ENCODE results near the gene PAK1. TPM values are rescaled to one million over a fixed set of nuclear protein-coding genes. Genes with fewer than 3 reads are reported as not detected.

The PAK1 gene
- total and polyA plus RNA-seq, 9 of the 15 experiments (the other 6 are each of a cell fraction or from before 2014, with no cell fraction given), result 0.52 to 11.7 (median 1.9) TPM

- H3K79me2 ChIP-seq (ENCODE audit: control insufficient read depth, insufficient read depth, low read length), result no peaks in the 10 kb centered on the region
- no peak for DNase-seq (ENCODE audit: extremely low read depth in 1 of 4, low spot score in 3 of 4)
- POLR2A ChIA-PET, result no interaction called here
- TF ChIP-seq RBM22 (IDR thresholded peaks at IDR 0.05; ENCODE audit: low read depth, low read length, poor library complexity, severe bottlenecking) (no peak), ETV6 (IDR thresholded peaks at IDR 0.05; ENCODE audit: borderline replicate concordance in 1 of 2, low read depth in 2 of 2, low read length in 1 of 2) (no peak), ETV6 (CRISPR knock-in tag; IDR thresholded peaks at IDR 0.05; ENCODE audit: borderline replicate concordance) (no peak), POLR3G (IDR thresholded peaks at IDR 0.05; ENCODE audit: extremely low read depth, insufficient read length, insufficient replicate concordance) (no peak), DLX4 (CRISPR knock-in tag; IDR thresholded peaks at IDR 0.05) (no peak), TFE3 (CRISPR knock-in tag; IDR thresholded peaks at IDR 0.05) (no peak), ZBTB8A (IDR thresholded peaks at IDR 0.05; ENCODE audit: partially characterized antibody) (no peak), HMGXB4 (CRISPR knock-in tag; IDR thresholded peaks at IDR 0.05) (no peak), SFPQ (IDR thresholded peaks at IDR 0.05; ENCODE audit: low read depth, low read length) (no peak), NFIX (CRISPR knock-in tag; IDR thresholded peaks at IDR 0.05; ENCODE audit: low read depth) (no peak), PTBP1 (IDR thresholded peaks at IDR 0.05; ENCODE audit: low read depth, low read length) (no peak), ZNF184 (CRISPR knock-in tag; IDR thresholded peaks at IDR 0.05) (no peak), ZNF217 (CRISPR knock-in tag; IDR thresholded peaks at IDR 0.05) (no peak), MBD1 (CRISPR knock-in tag; IDR thresholded peaks at IDR 0.05) (no peak)
Observed at GRCh38 chr11:77400775-77401449, 73.0 kb downstream of the PAK1 start.

More at GRCh38 chr11:77400775-77401449, 73.0 kb downstream of the PAK1 start:
- no peaks in the 10 kb centered on the region for H3K9me3 ChIP-seq (replicated peaks; ENCODE audit: control insufficient read depth, insufficient read depth, low read depth, low read length)
- BruUV-seq (replicated peaks), result no TSS peak
- no peak overlapping the region for H3K27ac ChIP-seq (ENCODE audit: extremely low read depth, low read depth, low read length)
- H2AFZ ChIP-seq (ENCODE audit: low read depth, low read length), result no peak overlapping the region
- in situ Hi-C loops (cut with MboI), result no loop called here
- H3K9ac ChIP-seq (ENCODE audit: insufficient read depth in 1 of 2, low read depth in 2 of 2, low read length in 2 of 2), result no peak overlapping the region
- peaks cover 0 to 2% of the 10 kb centered on the region in 2 experiments; a peak in 3 of 5 replicates for H3K27me3 ChIP-seq (ENCODE audit: control insufficient read depth in 2 of 2, insufficient read depth in 2 of 2, low read length in 2 of 2)
- FAIRE-seq (no peak), ATAC-seq (no peak)
- H3K4me2 ChIP-seq (ENCODE audit: insufficient read depth, low read length), result no peak overlapping the region
- no peak overlapping the region for H3K4me3 ChIP-seq
- CTCF ChIA-PET (ENCODE audit: low intra/inter-chr PET ratio), result no interaction called here
- intact Hi-C loops (cut with micrococcal nuclease), result no loop called here
- WGBS (ENCODE audit: insufficient coverage, low coverage, missing lambda C conversion rate), result under 1% methylated on average over 5 of the region's 5 CpGs
- H4K20me1 ChIP-seq (replicated peaks; ENCODE audit: control insufficient read depth, insufficient read depth, low read length), result no peaks in the 10 kb centered on the region
- H3K36me3 ChIP-seq (ENCODE audit: control insufficient read depth, insufficient read depth, low read length), result no peaks in the 10 kb centered on the region
- no peaks in the 10 kb centered on the region for H3K9me1 ChIP-seq (ENCODE audit: control insufficient read depth, insufficient read depth, low read length)
- H3K4me1 ChIP-seq (replicated peaks in 1 of 2; ENCODE audit: control insufficient read depth in 2 of 2, insufficient read depth in 2 of 2, low read length in 2 of 2), result no peaks in the 10 kb centered on the region
